ENCODE data around the gene RGS7.

DNA sequence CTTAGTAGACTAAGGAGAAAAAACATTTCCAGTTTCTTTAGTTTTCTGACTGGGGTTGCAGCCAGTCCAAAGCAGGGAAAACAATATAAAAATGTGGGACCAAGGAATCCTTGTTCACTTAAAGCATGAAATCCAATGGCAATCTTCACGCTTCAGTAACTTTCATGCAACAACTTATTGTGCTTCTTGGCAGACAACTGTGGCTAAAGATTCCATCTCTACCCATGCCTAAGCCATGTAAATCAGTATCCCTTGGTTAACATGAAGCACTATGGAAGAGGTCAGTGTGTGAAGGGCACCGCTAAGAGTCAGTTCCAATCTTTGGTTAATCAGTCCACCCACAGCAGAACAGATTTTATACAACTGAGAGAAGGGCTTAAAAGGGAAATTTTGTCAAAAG, 543.3 kb downstream of the RGS7 start:
- TF ChIP-seq, protein P1, sequence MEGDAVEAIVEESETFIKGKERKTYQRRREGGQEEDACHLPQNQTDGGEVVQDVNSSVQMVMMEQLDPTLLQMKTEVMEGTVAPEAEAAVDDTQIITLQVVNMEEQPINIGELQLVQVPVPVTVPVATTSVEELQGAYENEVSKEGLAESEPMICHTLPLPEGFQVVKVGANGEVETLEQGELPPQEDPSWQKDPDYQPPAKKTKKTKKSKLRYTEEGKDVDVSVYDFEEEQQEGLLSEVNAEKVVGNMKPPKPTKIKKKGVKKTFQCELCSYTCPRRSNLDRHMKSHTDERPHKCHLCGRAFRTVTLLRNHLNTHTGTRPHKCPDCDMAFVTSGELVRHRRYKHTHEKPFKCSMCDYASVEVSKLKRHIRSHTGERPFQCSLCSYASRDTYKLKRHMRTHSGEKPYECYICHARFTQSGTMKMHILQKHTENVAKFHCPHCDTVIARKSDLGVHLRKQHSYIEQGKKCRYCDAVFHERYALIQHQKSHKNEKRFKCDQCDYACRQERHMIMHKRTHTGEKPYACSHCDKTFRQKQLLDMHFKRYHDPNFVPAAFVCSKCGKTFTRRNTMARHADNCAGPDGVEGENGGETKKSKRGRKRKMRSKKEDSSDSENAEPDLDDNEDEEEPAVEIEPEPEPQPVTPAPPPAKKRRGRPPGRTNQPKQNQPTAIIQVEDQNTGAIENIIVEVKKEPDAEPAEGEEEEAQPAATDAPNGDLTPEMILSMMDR (IDR thresholded peaks at IDR 0.05; ENCODE audit: poor library complexity, severe bottlenecking): no peak
- no peak for TF ChIP-seq POLR2AphosphoS5 (IDR thresholded peaks at IDR 0.05)
- TF ChIP-seq EP300 (conservative IDR thresholded peaks at IDR 0.05; ENCODE audit: poor library complexity, severe bottlenecking): no peak
- TF ChIP-seq SMC3 (conservative IDR thresholded peaks at IDR 0.05; ENCODE audit: poor library complexity): no peak
- no peak for TF ChIP-seq RAD21 (conservative IDR thresholded peaks at IDR 0.05)
- TF ChIP-seq, protein P2, sequence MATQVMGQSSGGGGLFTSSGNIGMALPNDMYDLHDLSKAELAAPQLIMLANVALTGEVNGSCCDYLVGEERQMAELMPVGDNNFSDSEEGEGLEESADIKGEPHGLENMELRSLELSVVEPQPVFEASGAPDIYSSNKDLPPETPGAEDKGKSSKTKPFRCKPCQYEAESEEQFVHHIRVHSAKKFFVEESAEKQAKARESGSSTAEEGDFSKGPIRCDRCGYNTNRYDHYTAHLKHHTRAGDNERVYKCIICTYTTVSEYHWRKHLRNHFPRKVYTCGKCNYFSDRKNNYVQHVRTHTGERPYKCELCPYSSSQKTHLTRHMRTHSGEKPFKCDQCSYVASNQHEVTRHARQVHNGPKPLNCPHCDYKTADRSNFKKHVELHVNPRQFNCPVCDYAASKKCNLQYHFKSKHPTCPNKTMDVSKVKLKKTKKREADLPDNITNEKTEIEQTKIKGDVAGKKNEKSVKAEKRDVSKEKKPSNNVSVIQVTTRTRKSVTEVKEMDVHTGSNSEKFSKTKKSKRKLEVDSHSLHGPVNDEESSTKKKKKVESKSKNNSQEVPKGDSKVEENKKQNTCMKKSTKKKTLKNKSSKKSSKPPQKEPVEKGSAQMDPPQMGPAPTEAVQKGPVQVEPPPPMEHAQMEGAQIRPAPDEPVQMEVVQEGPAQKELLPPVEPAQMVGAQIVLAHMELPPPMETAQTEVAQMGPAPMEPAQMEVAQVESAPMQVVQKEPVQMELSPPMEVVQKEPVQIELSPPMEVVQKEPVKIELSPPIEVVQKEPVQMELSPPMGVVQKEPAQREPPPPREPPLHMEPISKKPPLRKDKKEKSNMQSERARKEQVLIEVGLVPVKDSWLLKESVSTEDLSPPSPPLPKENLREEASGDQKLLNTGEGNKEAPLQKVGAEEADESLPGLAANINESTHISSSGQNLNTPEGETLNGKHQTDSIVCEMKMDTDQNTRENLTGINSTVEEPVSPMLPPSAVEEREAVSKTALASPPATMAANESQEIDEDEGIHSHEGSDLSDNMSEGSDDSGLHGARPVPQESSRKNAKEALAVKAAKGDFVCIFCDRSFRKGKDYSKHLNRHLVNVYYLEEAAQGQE (IDR thresholded peaks at IDR 0.05; ENCODE audit: borderline replicate concordance): no peak
- no peak for TF ChIP-seq EZH2 (IDR thresholded peaks at IDR 0.05; ENCODE audit: borderline replicate concordance, insufficient read depth, low read length, poor library complexity, severe bottlenecking)
- TF ChIP-seq TAF1 (IDR thresholded peaks at IDR 0.05; ENCODE audit: low read depth): no peak
